Measurements from ENCODE around the gene PRTN3. TPM values are rescaled to one million over a fixed set of nuclear protein-coding genes. Genes with fewer than 3 reads are reported as not detected.
"Not testable (repeated sequence)": the region's sequence is repeated elsewhere in the genome, so short reads cannot be mapped to it uniquely, and the experiment has no call there.

The PRTN3 gene
- total RNA-seq, 1 donor from 2014 or later: not detected

DNA sequence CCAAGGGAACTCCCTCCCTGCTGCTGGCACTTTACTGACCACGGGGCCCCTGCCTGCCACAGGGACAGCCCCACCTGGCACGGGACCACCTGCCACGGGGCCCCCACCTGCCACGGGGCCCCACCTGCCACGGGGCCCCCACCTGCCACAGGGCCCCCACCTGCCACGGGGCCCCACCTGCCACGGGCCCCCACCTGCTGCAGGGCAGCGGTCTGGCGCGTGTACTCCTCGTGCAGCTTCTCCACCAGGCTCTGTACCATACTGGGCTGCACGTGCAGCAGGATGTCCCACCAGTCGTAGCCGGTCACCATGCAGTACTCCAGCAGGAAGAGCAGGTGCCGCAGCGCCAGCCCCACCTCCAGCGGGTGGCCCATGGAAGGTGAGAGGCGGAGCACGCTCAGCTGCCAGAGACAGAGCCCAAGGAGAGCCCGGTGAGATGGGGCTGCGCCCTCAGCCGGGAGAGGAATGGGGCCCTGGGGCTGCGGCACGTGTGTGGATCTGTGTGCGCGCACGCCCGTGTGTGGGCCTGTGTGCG, 36.0 kb downstream of the PRTN3 start:
- Histone ChIP-seq H3K27ac (replicated peaks) (no peak overlapping the region), H3K4me1 (peaks cover 9% of the 10 kb centered on the region), H3K4me3 (no peak overlapping the region), H3K9me3 (replicated peaks) (no peaks in the 10 kb centered on the region), H3K36me3 (peaks cover 49% of the 10 kb centered on the region), H3K27me3 (ENCODE audit: low read depth) (no peaks in the 10 kb centered on the region)
- no peak for DNase-seq
- TF ChIP-seq, protein P1, sequence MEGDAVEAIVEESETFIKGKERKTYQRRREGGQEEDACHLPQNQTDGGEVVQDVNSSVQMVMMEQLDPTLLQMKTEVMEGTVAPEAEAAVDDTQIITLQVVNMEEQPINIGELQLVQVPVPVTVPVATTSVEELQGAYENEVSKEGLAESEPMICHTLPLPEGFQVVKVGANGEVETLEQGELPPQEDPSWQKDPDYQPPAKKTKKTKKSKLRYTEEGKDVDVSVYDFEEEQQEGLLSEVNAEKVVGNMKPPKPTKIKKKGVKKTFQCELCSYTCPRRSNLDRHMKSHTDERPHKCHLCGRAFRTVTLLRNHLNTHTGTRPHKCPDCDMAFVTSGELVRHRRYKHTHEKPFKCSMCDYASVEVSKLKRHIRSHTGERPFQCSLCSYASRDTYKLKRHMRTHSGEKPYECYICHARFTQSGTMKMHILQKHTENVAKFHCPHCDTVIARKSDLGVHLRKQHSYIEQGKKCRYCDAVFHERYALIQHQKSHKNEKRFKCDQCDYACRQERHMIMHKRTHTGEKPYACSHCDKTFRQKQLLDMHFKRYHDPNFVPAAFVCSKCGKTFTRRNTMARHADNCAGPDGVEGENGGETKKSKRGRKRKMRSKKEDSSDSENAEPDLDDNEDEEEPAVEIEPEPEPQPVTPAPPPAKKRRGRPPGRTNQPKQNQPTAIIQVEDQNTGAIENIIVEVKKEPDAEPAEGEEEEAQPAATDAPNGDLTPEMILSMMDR (IDR thresholded peaks at IDR 0.05; ENCODE audit: borderline replicate concordance): no peak
- intact Hi-C loops (cut with micrococcal nuclease): no loop called here

DNA sequence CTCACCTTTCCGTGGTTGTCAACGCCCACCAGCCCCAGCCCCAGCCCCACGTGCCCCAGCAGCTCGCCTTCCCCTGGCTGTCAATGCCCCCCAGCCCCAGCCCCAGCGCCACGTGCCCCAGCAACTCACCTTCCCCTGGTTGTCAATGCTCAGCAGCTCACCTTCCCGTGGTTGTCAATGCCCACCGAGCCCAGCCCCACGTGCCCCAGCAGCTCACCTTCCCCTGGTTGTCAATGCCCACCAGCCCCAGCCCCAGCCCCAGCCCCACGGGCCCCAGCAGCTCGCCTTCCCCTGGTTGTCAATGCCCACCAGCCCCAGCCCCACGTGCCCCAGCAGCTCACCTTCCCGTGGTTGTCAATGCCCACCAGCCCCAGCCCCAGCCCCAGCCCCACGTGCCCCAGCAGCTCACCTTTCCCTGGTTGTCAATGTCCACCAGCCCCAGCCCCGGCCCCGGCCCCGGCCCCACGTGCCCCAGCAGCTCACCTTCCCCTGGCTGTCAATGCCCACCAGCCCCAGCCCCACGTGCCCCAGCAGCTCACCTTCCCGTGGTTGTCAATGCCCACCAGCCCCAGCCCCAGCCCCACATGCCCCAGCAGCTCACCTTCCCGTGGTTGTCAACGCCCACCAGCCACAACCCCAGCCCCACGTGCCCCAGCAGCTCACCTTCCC, 37.3 kb downstream of the PRTN3 start:
- H3K4me1 ChIP-seq; DNase-seq; H3K4me3 ChIP-seq; H3K27ac ChIP-seq (replicated peaks); H3K9me3 ChIP-seq (replicated peaks); H3K27me3 ChIP-seq (ENCODE audit: low read depth); intact Hi-C loops (cut with micrococcal nuclease): not testable (repeated sequence)
- H3K36me3 ChIP-seq: peaks cover 60% of the 10 kb centered on the region

DNA sequence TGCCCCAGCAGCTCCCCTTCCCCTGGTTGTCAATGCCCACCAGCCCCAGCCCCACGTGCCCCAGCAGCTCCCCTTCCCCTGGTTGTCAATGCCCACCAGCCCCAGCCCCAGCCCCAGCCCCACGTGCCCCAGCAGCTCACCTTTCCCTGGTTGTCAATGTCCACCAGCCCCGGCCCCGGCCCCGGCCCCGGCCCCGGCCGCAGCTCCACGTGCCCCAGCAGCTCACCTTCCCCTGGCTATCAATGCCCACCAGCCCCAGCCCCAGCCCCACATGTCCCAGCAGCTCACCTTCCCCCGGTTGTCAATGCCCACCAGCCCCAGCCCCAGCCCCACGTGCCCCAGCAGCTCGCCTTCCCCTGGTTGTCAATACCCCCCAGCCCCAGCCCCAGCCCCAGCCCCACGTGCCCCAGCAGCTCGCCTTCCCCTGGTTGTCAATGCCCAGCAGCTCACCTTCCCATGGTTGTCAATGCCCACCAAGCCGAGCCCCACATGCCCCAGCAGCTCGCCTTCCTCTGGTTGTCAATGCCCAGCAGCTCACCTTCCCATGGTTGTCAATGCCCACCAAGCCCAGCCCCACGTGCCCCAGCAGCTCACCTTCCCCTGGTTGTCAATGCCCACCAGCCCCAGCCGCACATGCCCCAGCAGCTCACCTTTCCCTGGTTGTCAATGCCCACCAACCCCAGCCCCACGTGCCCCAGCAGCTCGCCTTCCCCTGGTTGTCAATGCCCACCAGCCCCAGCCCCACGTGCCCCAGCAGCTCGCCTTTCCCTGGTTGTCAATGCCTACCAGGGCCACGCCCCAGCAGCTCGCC, 38.2 kb downstream of the PRTN3 start:
- intact Hi-C loops (cut with micrococcal nuclease); H3K4me1 ChIP-seq; H3K27me3 ChIP-seq (ENCODE audit: low read depth); DNase-seq; H3K9me3 ChIP-seq (replicated peaks); H3K27ac ChIP-seq (replicated peaks); H3K4me3 ChIP-seq: not testable (repeated sequence)
- peaks cover 62% of the 10 kb centered on the region for H3K36me3 ChIP-seq

DNA sequence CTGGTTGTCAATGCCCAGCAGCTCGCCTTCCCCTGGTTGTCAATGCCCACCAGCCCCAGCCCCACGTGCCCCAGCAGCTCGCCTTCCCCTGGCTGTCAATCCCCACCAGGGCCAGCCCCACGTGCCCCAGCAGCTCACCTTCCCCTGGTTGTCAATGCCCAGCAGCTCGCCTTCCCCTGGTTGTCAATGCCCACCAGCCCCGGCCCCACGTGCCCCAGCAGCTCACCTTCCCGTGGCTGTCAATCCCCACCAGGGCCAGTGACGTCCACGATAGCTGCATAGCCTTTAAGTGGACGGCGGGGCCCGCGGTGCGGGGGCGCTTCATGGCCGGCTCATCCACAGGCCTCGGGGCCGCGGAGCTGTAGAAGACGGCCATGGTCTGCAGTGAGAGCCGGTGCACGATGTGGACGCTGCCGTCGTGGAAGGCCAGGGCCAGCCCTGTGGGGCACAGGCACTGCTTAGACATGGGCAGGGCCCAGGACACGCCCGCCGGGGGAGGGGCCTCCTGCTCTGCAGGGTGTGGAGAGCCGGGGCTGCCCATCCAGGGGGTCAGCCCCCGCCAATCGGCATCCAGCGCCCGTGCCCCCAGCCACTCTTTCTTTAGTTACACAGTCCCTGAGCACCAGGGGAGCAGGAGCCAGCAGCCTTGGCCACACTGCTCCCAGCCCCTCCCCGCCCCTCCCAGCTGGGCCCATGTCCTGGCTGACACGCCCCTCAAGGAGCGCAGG, 39.1 kb downstream of the PRTN3 start:
- no peak overlapping the region for H3K27ac ChIP-seq (replicated peaks)
- DNase-seq: no peak
- no peaks in the 10 kb centered on the region for H3K9me3 ChIP-seq (replicated peaks)
- peaks cover 64% of the 10 kb centered on the region for H3K36me3 ChIP-seq
- no peaks in the 10 kb centered on the region for H3K27me3 ChIP-seq (ENCODE audit: low read depth)
- no peaks in the 10 kb centered on the region for H3K4me1 ChIP-seq
- TF ChIP-seq, protein P1 (IDR thresholded peaks at IDR 0.05; ENCODE audit: borderline replicate concordance): no peak
- H3K4me3 ChIP-seq: no peak overlapping the region
- intact Hi-C loops (cut with micrococcal nuclease): no loop called here

DNA sequence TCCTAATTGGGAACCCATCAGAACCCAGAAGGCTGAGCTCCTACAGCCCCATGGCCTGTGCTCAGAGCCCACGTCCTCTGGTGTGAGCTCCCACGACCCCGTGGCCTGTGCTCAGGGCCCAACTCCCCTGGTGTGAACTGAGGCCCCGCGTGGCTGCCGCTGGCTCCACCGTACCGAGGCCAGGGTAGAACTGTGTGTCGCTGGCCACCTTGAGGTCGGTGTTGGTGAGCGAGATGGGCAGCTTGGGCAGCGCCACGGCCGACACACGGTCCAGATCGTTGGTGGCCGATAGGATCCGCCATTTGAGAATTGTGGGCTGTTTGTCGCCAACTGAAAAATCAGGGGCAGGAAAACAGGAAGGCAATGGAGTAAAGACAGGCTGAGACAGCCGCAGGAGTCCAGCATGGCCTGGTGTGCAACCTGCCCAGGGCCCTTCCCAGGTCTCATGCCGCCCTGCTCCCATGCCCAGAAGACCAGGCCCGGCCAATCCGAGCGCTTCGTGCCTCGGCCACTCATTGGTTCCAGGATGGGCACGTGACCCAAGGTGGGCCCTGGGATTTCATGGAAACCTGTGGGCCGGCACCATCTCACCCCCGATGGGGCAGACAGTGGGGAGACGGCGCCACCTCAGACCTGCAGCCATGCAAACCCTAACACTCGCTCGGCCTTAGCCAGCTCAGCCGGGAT, 40.7 kb downstream of the PRTN3 start:
- peaks cover 72% of the 10 kb centered on the region for H3K36me3 ChIP-seq
- intact Hi-C loops (cut with micrococcal nuclease): no loop called here

More for the DNA sequence above, 40.7 kb downstream of the PRTN3 start:
- Histone ChIP-seq H3K27me3 (ENCODE audit: low read depth) (no peaks in the 10 kb centered on the region), H3K27ac (replicated peaks) (no peak overlapping the region), H3K4me3 (no peak overlapping the region), H3K9me3 (replicated peaks) (no peaks in the 10 kb centered on the region), H3K4me1 (no peaks in the 10 kb centered on the region)
- no peak for DNase-seq
- TF ChIP-seq, protein P1 (IDR thresholded peaks at IDR 0.05; ENCODE audit: borderline replicate concordance): no peak
